Brain microvascular endothelial cell (primary cell): ENCODE measurements around the gene FAM3D.
"Not testable (repeated sequence)": the region's sequence is repeated elsewhere in the genome, so short reads cannot be mapped to it uniquely, and the experiment has no call there.

Source experiments
- DNase-seq: peaks from one replicate; pipeline ENCODE4 v3.0.0-alpha.2; 2020
- H3K27ac ChIP-seq: fragments of 250-450 bp; sonication (Bioruptor Pico); 2 replicates; pipeline ENCODE4 v1.5.1; 2020; ENCODE audit warnings: mild to moderate bottlenecking, moderate library complexity
- H3K27me3 ChIP-seq: fragments of 250-450 bp; sonication (Bioruptor Pico); replicated peaks from 2 replicates; pipeline ENCODE4 v1.5.1; 2020; ENCODE audit warnings: mild to moderate bottlenecking
- H3K36me3 ChIP-seq: fragments of 250-450 bp; sonication (Bioruptor Pico); replicated peaks from 2 replicates; pipeline ENCODE4 v1.5.1; 2020; ENCODE audit warnings: mild to moderate bottlenecking
- H3K4me3 ChIP-seq: 2 replicates; pipeline ENCODE4 v1.5.1; 2011; ENCODE audit warnings: low read depth, mild to moderate bottlenecking, control low read depth, low read length, moderate library complexity
- in situ Hi-C: cut with HindIII; loops from 2 replicates; pipeline ENCODE4 v1.10.0; 2017; ENCODE audit warnings: low sequenced_read_pairs, low pct_ligation_motif_present
- TF ChIP-seq, protein P1 (sequence below): IDR thresholded peaks from 2 replicates; pipeline ENCODE4 v1.5.1; 2011; ENCODE audit warnings: low read depth, mild to moderate bottlenecking, moderate library complexity, low read length, control low read depth, inconsistent platforms; ENCODE audit errors: missing control alignments

The FAM3D gene

DNA sequence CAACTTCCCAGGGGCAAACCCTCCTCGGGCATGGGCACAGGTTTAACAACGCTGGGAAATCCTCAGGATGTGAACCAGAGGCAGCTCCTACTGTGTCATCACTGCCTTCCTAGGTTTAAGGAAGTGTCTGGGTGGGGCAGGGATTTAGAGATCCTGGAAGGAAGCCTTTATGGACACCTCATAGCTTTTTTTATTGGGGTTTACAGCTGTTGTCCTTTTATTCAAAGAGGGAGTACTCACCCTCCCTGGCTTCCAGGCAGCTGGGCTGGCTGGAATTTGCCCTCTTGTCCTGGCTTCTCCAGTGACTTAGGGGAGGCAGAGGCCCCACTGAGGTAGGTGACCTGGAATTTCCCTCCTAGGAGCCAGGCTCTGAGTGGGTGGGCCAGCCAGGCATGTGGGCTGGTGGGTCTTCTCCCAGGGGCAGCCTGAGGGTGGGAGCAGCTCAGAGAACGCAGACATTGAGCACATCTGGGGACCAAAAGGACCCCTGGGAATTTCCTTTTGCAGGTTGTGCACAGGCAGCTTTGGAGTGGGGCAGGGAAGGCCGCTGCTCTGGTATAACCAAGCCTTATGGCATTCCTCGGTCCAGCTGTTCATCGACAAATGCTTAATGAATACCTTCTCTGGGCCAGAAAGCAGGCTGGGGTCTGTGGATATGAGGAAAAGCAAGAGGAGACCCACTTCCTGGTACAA is 13.5 kb upstream of the FAM3D start:
- no peak overlapping the region for H3K27ac ChIP-seq
- no peaks in the 10 kb centered on the region for H3K36me3 ChIP-seq
- in situ Hi-C loops = no loop called here
- TF ChIP-seq, protein P1, sequence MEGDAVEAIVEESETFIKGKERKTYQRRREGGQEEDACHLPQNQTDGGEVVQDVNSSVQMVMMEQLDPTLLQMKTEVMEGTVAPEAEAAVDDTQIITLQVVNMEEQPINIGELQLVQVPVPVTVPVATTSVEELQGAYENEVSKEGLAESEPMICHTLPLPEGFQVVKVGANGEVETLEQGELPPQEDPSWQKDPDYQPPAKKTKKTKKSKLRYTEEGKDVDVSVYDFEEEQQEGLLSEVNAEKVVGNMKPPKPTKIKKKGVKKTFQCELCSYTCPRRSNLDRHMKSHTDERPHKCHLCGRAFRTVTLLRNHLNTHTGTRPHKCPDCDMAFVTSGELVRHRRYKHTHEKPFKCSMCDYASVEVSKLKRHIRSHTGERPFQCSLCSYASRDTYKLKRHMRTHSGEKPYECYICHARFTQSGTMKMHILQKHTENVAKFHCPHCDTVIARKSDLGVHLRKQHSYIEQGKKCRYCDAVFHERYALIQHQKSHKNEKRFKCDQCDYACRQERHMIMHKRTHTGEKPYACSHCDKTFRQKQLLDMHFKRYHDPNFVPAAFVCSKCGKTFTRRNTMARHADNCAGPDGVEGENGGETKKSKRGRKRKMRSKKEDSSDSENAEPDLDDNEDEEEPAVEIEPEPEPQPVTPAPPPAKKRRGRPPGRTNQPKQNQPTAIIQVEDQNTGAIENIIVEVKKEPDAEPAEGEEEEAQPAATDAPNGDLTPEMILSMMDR = no peak
- H3K27me3 ChIP-seq = peaks cover 4% of the 10 kb centered on the region
- no peak overlapping the region for H3K4me3 ChIP-seq
- DNase-seq = no peak

- TF ChIP-seq, protein P1 = no peak
- peaks cover 4% of the 10 kb centered on the region for H3K27me3 ChIP-seq
- H3K4me3 ChIP-seq = no peak overlapping the region
- DNase-seq = no peak
- no peaks in the 10 kb centered on the region for H3K36me3 ChIP-seq
- in situ Hi-C loops = no loop called here
- H3K27ac ChIP-seq = no peak overlapping the region
These were observed 12.9 kb upstream of the FAM3D start for GRCh38 chr3:58679446-58679845.

DNA sequence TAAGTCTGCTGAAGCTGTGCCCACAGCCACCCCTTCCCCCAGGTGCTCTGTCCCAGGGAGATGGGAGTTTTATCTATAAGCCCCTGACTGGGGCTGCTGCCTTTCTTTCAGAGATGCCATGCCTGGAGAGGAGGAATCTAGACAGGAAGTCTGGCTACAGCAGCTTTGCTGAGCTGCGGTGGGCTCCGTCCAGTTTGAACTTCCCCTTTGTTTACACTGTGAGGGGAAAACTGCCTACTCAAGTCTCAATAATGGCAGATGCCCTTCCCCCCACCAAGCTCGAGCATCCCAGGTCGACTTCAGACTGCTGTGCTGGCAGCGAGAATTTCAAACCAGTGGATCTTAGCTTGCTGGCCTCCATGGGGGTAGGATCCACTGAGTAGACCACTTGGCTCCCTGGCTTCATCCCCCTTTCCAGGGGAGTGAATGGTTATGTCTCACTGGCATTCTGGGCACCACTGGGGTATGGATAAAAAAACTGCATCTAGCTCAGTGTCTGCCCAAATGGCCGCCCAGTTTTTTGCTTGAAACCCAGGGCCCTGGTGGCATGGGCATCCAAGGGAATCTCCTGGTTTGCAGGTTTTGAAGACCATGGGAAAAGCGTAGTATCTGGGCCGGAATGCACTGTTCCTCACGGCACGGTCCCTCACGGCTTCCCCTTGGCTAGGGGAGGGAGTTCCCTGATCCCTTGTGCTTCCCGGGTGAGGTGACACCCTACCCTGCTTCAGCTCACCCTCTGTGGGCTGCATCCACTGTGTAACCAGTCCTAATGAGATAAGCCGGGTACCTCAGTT is 11.8 kb upstream of the FAM3D start:
- H3K27ac ChIP-seq, in situ Hi-C loops, H3K36me3 ChIP-seq, H3K27me3 ChIP-seq, DNase-seq, H3K4me3 ChIP-seq: not testable (repeated sequence)

DNA sequence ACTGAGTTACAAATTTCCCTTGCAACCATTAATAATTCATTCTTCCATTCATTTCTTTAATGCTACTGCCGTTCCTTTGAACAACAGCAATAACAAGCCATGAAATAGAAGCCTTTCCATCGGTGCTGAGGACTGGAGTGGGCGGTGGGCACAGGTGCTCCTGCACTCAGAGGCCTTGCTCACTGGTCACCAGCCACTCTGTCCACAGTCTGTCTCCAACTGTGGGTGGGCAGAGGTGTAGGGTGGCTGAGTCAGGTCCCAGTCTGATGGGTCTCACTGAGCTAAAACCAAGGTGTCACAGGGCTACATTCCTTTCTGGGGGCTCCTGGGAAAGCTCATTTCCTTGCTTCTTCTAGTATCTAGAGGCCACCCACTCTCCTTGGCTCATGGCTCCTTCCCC is 6.3 kb upstream of the FAM3D start:
- in situ Hi-C loops = no loop called here
- no peak for DNase-seq
- H3K4me3 ChIP-seq = no peak overlapping the region
- no peaks in the 10 kb centered on the region for H3K27me3 ChIP-seq
- H3K27ac ChIP-seq = no peak overlapping the region
- TF ChIP-seq, protein P1 = no peak
- H3K36me3 ChIP-seq = no peaks in the 10 kb centered on the region

- Histone ChIP-seq H3K36me3 (no peaks in the 10 kb centered on the region), H3K27me3 (no peaks in the 10 kb centered on the region), H3K27ac (no peak overlapping the region), H3K4me3 (no peak overlapping the region)
- in situ Hi-C loops = no loop called here
- no peak for DNase-seq
- TF ChIP-seq, protein P1 = no peak
These were observed 5.9 kb upstream of the FAM3D start for GRCh38 chr3:58672451-58672850.

GRCh38 chr3:58670506-58671135 is 4.0 kb upstream of the FAM3D start:
- Histone ChIP-seq H3K36me3 (no peaks in the 10 kb centered on the region), H3K27ac (no peak overlapping the region), H3K27me3 (no peaks in the 10 kb centered on the region), H3K4me3 (no peak overlapping the region)
- DNase-seq = no peak
- TF ChIP-seq, protein P1 = no peak
- in situ Hi-C loops = no loop called here
